Effector CD4-positive, alpha-beta T cell (primary cell): ENCODE measurements around the gene EREG.

Experiments used
- DNase-seq: peaks from one replicate; pipeline ENCODE4 v3.0.0-alpha.2; 2020

EREG gene

DNA sequence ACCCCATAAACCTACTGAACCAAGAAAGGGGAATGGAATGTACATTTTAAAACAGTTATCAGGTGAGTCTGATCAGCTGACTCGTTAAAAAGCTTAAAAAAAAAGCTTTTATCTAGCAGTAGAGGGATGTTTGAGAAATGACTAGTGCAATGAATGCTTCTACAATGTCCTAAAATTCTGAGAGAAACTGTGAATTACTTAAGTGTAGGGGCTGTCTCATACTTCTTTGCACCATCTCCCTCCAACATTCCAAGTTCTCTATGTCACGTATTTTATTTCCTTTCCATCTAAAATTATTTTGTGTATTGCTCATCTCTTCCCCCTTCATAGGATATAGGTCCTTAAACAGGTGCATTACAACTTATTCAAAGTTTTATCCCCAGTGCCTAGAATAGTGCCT lies 68.1 kb downstream of the EREG start:
- DNase-seq: no peak

DNA sequence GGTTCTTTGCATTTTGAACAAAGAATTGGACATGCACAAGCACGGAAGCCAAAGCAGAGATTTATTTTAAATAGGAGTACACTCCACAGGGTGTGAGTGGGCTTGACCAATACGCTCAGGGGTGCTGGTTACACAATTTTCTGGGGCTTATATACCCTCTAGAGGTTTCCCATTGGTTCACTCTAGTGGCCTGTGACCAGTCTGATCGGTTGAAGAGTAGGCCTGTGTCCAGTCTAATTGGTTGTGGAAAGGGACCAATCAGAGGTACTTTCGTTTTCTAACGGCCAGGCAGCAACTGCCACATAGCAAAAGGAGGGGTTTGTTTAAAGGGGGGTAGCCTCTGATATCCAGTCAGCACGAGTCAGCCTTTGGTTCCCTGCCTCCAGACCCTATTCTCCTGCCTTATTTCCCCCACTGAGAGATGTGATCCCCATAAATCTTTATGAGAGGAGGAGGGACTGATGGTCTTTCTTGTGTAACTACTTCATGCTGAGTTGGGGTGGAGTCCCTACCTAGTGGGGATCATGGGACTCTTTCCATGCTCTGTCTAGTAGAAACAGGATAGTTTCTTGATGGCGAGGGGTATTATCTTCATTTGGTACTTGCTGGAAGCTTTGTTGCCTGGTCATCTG lies 68.7 kb downstream of the EREG start:
- no peak for DNase-seq

DNA sequence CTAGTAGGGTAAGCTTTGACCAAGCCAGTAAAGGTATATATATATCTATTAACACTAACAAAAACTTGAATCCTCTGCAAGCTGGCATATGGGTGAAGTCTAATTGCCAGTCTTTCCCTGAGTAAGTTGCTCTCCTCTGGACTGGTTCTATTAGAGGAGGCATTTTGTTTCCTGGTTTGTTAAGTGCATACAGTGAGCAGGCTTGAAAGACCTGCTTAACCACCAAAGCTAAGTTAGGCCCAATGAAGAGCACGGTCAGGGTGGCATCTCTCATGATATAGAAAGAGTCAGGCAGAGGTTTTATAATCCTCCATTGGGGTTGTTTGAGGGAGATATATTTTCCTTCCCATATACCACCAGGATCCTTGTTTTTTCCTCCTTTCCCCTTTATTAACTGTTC lies 70.4 kb downstream of the EREG start:
- no peak for DNase-seq

DNA sequence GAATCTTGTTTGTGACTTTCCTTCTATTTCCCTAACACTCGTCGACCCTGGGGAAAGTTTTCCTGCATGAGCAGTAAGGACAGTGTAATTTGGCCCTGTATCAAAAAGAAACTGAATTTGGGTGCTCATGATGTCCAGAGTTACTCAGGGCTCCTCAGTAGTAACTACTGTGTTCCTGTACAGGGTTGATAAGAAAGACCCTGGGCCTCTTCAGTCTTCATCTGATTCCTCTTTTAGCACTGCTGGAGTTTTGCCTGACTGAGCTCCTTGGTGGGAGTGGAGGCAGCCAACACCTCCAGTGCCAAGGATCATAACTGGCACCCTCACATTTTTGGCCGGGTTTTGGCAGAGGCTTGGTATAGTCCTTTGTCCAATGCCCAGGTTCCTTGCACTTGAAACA lies 72.9 kb downstream of the EREG start:
- DNase-seq: no peak
